SW480 (cell line): ENCODE measurements around the gene SSTR4.

Experiments used
- DNase-seq: peaks from one replicate; pipeline ENCODE4 v3.0.0-alpha.2; 2016; ENCODE audit warnings: low spot score

Gene SSTR4

GRCh38 chr20:23043376-23043775 lies 8.3 kb downstream of the SSTR4 start:
- DNase-seq = no peak

- no peak for DNase-seq
These were observed 11.3 kb downstream of the SSTR4 start for GRCh38 chr20:23046431-23046830.

GRCh38 chr20:23047001-23047737 lies 12.1 kb downstream of the SSTR4 start:
- DNase-seq = no peak

- DNase-seq = no peak
These were observed 12.7 kb downstream of the SSTR4 start for GRCh38 chr20:23047738-23048214.

- no peak for DNase-seq
These were observed 13.4 kb downstream of the SSTR4 start for GRCh38 chr20:23048283-23049200.

- DNase-seq = no peak
These were observed 14.3 kb downstream of the SSTR4 start, which contains the start of gene THBD for GRCh38 chr20:23049201-23050075. THBD (minus strand) TSS chr20:23049672; CDS start chr20:23049504, 168 bp downstream.

GRCh38 chr20:23050076-23050838 lies 15.1 kb downstream of the SSTR4 start:
- DNase-seq = no peak

- DNase-seq = no peak
These were observed 15.9 kb downstream of the SSTR4 start for GRCh38 chr20:23050847-23051627.

GRCh38 chr20:23052904-23053303 lies 17.8 kb downstream of the SSTR4 start:
- DNase-seq = no peak

- no peak for DNase-seq
These were observed 23.1 kb downstream of the SSTR4 start for GRCh38 chr20:23058240-23058639.

GRCh38 chr20:23059001-23059400 lies 23.9 kb downstream of the SSTR4 start:
- DNase-seq = no peak

- no peak for DNase-seq
These were observed 24.7 kb downstream of the SSTR4 start for GRCh38 chr20:23059846-23060245.

GRCh38 chr20:23060629-23061028 lies 25.5 kb downstream of the SSTR4 start:
- no peak for DNase-seq

- DNase-seq = no peak
These were observed 26.1 kb downstream of the SSTR4 start for GRCh38 chr20:23061262-23061661.

GRCh38 chr20:23061734-23062561 lies 26.8 kb downstream of the SSTR4 start:
- peak; percentile 75 for DNase-seq

GRCh38 chr20:23062632-23063031 lies 27.5 kb downstream of the SSTR4 start:
- DNase-seq = no peak

- no peak for DNase-seq
These were observed 28.1 kb downstream of the SSTR4 start for GRCh38 chr20:23063168-23063567.

GRCh38 chr20:23063581-23063980 lies 28.5 kb downstream of the SSTR4 start:
- DNase-seq = no peak
